WTC11 (cell line): ENCODE data around the gene MOB1B.

Experiments used
- CREB1 ChIP-seq: sonication (generic); formaldehyde crosslinking; IDR thresholded peaks from 2 replicates; pipeline ENCODE4 v1.8.0; 2023; ENCODE audit warnings: mild to moderate bottlenecking, missing genetic modification reagents
- ESRRA ChIP-seq: sonication (generic); formaldehyde crosslinking; IDR thresholded peaks from 2 replicates; pipeline ENCODE4 v1.8.1; 2022; ENCODE audit warnings: mild to moderate bottlenecking, missing genetic modification reagents, borderline replicate concordance
- NFE2L1 ChIP-seq: sonication (generic); formaldehyde crosslinking; IDR thresholded peaks from 2 replicates; pipeline ENCODE4 v1.8.1; 2023; ENCODE audit warnings: missing genetic modification reagents
- NFYB ChIP-seq: sonication (generic); formaldehyde crosslinking; conservative IDR thresholded peaks from 2 replicates; pipeline ENCODE4 v1.8.0; 2022; ENCODE audit warnings: low read depth, missing genetic modification reagents
- NR1H2 ChIP-seq: sonication (generic); formaldehyde crosslinking; IDR thresholded peaks from 2 replicates; pipeline ENCODE4 v1.9.0; 2021; ENCODE audit warnings: mild to moderate bottlenecking, moderate library complexity, missing genetic modification reagents
- RELA ChIP-seq: sonication (generic); formaldehyde crosslinking; IDR thresholded peaks from 2 replicates; pipeline ENCODE4 v1.8.1; 2022; ENCODE audit warnings: missing genetic modification reagents, mild to moderate bottlenecking, borderline replicate concordance
- ZBTB21 ChIP-seq: sonication (generic); formaldehyde crosslinking; IDR thresholded peaks from 2 replicates; pipeline ENCODE4 v1.8.1; 2023; ENCODE audit warnings: mild to moderate bottlenecking, missing genetic modification reagents, borderline replicate concordance
- ZNF121 ChIP-seq: sonication (generic); formaldehyde crosslinking; IDR thresholded peaks from 2 replicates; pipeline ENCODE4 v1.8.0; 2023; ENCODE audit warnings: missing genetic modification reagents
- ZNF232 ChIP-seq: sonication (generic); formaldehyde crosslinking; IDR thresholded peaks from 2 replicates; pipeline ENCODE4 v1.8.0; 2022; ENCODE audit warnings: mild to moderate bottlenecking, missing genetic modification reagents
- TF ChIP-seq, protein P1 (sequence below): sonication (generic); formaldehyde crosslinking; IDR thresholded peaks from 2 replicates; pipeline ENCODE4 v1.8.1; 2022; ENCODE audit warnings: low read depth, missing genetic modification reagents, borderline replicate concordance
- TF ChIP-seq, protein P2 (sequence below): fragments of 200-600 bp; IDR thresholded peaks from 2 replicates; pipeline ENCODE4 v1.8.0; 2022; ENCODE audit warnings: antibody characterized with exemption
- TF ChIP-seq, protein P3 (sequence below): sonication (generic); formaldehyde crosslinking; IDR thresholded peaks from 2 replicates; pipeline ENCODE4 v1.8.0; 2022; ENCODE audit warnings: mild to moderate bottlenecking, missing genetic modification reagents
- TF ChIP-seq, protein P4 (sequence below): sonication (generic); formaldehyde crosslinking; conservative IDR thresholded peaks from 2 replicates; pipeline ENCODE4 v1.8.1; 2022; ENCODE audit warnings: mild to moderate bottlenecking, missing genetic modification reagents
- TF ChIP-seq, protein P5 (sequence below): fragments of 250-450 bp; sonication (Bioruptor Pico); IDR thresholded peaks from 2 replicates; pipeline ENCODE4 v1.9.0; 2021; ENCODE audit warnings: mild to moderate bottlenecking

DNA sequence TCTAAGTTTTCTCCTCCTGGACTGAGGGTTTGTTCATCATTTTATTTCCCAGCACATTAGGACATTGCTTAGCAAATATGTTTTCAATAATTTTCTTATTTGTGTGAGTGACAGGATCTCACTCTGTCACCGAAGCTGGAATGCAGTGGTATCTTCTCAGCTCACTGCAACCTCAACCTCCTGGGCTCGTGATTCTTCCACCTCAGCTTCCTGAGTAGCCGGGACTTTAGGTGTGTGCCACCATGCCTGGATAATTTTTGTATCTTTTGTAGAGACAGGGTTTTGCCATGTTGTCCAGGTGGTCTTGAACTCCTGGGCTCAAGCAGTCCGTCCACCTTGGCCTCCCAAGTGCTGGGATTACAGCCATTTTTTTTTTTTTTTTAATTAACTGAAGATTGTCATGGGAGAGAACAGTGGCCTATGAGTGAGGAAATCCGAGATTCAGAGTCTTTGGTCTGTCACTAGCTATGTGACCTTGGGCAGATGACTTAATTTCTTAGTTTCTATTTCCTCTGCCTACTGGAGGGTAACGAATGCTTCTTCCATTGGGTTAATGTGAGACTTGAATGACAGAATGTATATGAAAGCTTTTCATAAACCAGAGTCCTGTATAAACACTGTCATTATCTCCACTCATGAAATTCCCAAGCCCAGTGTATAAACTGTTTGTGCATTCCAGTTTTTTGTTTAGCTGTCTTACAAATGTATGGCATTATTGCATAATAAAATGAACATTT, 23.9 kb downstream of the MOB1B start:
- TF ChIP-seq ZNF121 (CRISPR knock-in tag) (no peak), NR1H2 (CRISPR knock-in tag) (no peak), ESRRA (CRISPR knock-in tag) (no peak), ZNF232 (no peak), RELA (no peak), CREB1 (CRISPR knock-in tag) (no peak), ZBTB21 (no peak), NFYB (CRISPR knock-in tag) (no peak), NFE2L1 (CRISPR knock-in tag) (no peak)
- TF ChIP-seq, protein P1, sequence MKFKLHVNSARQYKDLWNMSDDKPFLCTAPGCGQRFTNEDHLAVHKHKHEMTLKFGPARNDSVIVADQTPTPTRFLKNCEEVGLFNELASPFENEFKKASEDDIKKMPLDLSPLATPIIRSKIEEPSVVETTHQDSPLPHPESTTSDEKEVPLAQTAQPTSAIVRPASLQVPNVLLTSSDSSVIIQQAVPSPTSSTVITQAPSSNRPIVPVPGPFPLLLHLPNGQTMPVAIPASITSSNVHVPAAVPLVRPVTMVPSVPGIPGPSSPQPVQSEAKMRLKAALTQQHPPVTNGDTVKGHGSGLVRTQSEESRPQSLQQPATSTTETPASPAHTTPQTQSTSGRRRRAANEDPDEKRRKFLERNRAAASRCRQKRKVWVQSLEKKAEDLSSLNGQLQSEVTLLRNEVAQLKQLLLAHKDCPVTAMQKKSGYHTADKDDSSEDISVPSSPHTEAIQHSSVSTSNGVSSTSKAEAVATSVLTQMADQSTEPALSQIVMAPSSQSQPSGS: no peak
- TF ChIP-seq, protein P2, sequence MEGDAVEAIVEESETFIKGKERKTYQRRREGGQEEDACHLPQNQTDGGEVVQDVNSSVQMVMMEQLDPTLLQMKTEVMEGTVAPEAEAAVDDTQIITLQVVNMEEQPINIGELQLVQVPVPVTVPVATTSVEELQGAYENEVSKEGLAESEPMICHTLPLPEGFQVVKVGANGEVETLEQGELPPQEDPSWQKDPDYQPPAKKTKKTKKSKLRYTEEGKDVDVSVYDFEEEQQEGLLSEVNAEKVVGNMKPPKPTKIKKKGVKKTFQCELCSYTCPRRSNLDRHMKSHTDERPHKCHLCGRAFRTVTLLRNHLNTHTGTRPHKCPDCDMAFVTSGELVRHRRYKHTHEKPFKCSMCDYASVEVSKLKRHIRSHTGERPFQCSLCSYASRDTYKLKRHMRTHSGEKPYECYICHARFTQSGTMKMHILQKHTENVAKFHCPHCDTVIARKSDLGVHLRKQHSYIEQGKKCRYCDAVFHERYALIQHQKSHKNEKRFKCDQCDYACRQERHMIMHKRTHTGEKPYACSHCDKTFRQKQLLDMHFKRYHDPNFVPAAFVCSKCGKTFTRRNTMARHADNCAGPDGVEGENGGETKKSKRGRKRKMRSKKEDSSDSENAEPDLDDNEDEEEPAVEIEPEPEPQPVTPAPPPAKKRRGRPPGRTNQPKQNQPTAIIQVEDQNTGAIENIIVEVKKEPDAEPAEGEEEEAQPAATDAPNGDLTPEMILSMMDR: no peak
- TF ChIP-seq, protein P3, sequence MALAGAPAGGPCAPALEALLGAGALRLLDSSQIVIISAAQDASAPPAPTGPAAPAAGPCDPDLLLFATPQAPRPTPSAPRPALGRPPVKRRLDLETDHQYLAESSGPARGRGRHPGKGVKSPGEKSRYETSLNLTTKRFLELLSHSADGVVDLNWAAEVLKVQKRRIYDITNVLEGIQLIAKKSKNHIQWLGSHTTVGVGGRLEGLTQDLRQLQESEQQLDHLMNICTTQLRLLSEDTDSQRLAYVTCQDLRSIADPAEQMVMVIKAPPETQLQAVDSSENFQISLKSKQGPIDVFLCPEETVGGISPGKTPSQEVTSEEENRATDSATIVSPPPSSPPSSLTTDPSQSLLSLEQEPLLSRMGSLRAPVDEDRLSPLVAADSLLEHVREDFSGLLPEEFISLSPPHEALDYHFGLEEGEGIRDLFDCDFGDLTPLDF (CRISPR knock-in tag): no peak
- TF ChIP-seq, protein P4, sequence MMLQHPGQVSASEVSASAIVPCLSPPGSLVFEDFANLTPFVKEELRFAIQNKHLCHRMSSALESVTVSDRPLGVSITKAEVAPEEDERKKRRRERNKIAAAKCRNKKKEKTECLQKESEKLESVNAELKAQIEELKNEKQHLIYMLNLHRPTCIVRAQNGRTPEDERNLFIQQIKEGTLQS: no peak
- TF ChIP-seq, protein P5, sequence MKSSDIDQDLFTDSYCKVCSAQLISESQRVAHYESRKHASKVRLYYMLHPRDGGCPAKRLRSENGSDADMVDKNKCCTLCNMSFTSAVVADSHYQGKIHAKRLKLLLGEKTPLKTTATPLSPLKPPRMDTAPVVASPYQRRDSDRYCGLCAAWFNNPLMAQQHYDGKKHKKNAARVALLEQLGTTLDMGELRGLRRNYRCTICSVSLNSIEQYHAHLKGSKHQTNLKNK (CRISPR knock-in tag): no peak
